Measurements from ENCODE around the gene PNPLA1.

- TF ChIP-seq CTCF (IDR thresholded peaks at IDR 0.05; ENCODE audit: insufficient read depth, low read length, poor library complexity, severe bottlenecking) (no peak), EZH2phosphoT487 (conservative IDR thresholded peaks at IDR 0.05; ENCODE audit: low read length) (no peak)
Measured at GRCh38 chr6:36223706-36224105, 46.2 kb upstream of the PNPLA1 start.
